NCI-H774 (cell line): ENCODE results near the gene XIRP1.

Source experiments
- DNase-seq: peaks from one replicate; lab custom pipeline; 2025; lab: John Stamatoyannopoulos, UW

XIRP1 gene

DNA sequence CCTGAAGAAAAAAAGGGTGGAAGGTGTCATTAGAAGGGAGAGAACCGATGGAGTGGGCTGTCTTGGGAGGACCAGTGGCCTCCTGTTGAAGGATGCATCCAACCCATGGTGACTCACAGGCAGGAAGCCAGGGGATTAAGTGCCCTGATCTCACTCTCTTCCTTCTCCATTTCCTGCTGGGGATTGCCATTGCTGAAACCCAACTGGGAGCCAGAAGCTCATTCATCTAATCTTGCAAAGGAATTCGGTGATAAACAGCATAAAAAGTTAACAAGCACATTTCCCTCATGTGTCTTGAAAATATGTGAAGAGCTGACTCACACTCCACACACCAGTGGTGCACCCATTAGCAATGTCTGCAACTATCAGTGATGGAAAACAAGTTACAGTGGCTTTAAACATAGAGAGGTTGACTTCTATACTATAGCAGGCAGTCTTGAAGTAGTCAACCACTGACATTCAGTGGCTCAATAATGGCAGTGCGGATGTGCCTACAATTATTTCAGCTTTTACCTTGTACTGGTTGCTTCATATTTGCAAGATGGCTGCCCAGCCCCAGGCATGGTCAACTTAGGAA is 26.2 kb downstream of the XIRP1 start:
- no peak for DNase-seq

DNA sequence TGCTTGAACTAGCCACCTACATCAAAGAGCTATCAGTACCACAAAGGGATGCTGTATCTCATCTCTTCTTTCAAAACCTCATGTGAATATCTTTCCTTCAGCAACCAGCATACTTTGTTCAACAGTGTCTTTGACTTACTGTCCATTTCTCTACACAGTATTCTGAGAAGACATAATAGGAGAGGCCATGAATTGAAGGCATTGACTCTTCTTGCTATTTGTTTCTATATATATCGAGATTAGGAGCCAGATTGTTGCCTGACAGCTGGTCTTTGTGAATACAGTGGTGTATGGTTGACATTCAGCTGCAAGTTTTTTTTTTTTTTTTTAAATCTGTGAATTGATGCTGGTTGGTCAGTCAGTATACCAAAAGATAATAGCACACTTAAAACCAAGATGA is 26.9 kb downstream of the XIRP1 start:
- DNase-seq = no peak

DNA sequence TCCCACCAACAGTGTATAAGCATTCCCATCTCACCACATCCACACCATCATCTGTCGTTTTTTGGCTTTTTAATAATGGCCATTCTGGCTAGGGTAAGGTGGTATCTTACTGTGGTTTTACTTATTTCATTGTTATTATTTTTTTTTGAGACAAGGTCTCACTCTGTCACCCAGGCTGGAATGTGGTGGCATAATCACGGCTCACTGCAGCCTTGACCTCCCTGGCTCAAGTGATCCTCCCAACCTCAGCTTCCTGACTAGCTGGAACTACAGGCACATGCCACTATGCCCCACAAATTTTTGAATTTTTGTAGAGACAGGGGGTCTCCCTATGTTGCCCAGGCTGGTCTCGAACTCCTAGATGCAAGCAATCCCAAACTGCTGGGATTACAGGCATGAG is 28.0 kb downstream of the XIRP1 start:
- DNase-seq = no peak

DNA sequence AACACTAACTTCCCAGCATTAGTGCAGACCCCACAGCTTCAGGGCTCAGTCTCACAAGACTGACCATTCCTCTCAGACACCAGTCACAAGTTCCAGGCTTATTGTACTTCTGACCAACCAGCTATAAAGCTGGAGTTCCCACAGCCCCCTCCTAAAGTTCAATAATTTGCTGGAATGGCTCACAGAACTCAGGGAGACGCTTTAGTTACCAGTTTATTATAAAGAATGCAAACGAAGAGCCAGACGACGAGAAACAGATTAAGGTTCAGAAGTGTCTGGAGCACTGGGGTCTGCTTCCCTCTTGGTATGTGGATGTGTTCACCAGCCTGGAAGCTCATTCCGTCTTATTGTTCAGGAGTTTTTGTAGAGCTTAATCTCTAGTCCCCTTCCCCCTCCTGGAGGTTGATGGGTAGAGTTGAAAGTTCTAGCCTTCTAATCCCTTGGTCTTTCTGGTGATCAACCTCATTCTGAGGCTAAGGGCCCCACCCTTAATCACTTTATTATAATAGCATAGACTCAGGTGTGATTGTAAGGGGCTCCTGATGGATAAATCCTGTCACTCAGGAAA is 34.2 kb downstream of the XIRP1 start:
- DNase-seq = no peak

DNA sequence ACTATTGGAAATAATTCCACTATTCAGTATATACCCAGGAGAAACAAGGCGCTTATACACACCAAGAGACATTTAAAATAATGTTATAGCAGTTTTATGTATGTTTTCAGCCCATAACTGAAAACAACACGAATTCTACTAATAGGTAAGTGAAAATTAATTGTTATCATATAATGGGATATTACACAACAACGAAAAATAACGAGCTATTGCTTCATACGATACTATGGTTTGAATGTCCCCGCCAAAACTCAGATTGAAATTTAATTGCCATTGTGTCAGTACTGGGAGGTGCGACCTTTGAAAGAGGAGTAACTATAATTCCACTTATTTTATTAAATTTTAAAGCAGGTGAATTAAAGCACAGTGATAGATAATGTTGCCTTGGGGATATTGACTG is 35.0 kb downstream of the XIRP1 start:
- DNase-seq = no peak

DNA sequence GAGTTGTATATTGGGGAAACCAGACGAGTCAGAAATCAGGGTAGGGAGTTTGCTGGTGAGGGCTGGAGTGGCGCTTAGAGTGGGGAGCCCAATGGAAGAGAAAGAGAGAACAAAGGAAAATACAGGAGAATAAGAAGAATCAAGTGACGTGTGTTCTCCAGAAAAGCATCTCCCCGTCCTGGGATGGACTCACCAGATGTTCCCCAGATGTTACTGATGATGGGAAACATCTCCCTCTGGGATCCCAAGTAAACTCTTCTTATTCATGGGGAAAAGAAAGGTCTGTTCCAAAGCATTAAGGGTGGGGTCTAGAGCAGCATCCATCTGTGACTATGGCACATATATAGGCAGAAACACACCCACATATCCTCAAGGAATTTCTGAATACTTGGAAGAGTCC is 36.0 kb downstream of the XIRP1 start:
- no peak for DNase-seq

DNA sequence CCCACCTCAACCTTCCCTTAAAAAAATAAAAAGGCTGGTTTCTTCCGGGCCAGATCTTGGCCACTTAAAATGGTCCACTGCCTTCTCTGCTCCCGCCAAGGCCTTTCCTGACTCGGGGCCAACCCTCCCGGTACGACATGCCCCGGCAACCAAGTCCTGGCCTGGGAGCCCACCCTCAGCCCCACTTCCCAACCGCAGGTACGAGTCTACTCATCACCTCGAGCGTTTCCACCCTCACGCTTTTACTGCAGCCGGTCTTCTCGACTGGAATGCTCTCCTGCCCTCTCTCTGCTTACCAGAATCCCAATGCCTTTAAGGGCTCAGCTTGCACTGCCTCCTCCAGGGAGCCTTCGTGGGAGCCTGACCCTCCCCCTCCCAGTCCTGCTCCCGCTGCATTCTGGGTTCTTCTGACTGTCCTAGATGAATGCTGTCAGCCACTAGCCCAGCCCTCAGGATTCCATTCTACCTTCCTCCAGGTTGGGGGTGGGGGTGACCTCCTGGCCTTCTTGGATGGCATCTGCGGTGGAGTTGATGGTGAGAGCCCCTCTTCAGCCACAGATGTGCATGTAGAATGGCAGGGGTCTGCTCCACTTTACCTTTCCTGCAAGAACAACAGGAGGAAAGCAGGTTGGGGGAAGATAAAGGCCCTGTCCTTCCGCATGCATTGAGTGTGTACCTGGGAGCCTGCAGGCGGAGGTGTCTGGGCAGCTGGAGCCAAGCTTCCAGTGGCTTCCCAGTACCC is 37.9 kb downstream of the XIRP1 start:
- DNase-seq = no peak

DNA sequence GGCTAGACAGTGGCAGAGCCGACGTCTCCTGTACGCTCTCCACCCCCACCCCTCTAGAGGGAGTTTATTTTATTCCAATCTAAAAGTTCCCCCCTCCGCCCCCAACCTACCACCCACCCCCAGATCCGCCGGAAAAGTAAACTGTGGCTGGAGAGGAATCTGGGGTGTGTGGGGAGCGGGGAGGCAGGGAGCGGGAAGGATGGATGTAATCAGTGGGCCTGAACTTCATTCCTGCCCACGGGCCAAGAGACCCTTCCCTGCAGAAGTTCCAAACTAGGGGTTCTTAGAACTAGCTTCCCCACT is 38.5 kb downstream of the XIRP1 start:
- no peak for DNase-seq

DNA sequence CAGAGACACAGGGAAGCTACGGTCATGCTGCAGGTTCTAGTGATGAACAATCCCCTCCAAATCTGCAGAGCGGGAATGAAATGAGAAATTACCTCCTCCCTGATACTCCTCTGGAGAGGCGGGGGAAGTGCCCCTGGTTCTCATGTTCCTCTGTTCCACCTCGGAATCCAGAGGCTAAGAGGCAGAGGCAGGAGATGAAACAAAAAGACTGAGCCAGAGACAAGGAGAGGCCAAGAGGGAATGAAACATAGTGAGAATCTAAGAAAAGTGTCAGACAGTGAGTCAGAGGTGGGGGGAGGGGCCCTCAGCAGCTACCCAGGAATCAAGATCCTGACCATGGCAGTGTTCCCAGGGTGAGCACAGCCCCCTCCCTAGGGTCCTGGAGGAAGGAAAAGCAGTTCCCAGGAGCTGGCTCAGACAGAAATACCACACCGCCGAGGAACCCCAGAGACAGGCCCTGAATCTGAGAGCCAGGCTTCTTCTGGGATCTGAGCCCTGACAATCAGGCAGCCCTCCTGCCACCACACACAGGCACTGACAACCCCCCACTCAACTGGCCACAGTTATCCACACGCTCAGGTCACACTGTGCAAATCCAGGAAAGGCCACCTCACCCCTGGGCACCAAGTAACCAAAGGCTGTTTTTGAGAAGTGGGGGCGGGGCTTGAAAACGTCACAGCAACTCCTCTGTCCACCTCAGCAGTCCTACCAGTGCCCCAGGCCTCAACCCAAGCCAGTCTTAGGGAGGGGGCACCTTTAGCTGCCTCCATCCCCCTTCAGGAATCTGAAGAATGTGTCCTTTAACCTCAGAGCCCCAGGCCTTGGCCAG is 41.4 kb downstream of the XIRP1 start:
- DNase-seq = no peak

DNA sequence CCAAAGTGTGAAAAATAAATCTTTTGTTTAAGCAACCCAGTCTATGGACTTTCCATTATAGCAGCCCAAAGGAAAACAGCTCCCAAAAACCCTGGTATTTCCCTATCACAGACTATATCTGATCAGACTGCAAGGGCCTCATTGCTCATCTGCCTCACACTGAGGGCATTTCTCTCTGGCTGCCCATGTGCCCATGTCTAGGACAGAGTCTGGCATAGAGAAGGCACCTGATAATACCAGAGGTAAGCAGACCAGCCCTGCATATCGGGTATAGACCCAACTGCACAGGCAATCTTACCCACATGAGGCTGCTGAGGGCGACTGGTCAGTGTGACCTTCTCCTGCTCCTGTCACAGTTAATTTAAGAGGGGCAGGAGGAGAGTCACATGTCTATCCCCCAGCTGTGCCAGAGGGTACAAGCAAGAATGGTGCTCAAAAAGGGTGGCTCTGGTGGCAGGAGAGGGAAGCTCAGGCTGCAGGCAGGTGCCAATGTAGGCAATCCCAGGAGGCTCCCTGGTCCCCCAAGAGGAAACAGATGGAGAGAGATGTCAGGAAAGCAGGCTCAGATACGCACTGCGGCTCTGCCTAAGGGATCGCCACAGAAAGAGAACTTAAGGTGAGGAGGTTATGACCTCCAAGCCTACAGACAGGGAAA is 42.1 kb downstream of the XIRP1 start:
- DNase-seq = no peak

DNA sequence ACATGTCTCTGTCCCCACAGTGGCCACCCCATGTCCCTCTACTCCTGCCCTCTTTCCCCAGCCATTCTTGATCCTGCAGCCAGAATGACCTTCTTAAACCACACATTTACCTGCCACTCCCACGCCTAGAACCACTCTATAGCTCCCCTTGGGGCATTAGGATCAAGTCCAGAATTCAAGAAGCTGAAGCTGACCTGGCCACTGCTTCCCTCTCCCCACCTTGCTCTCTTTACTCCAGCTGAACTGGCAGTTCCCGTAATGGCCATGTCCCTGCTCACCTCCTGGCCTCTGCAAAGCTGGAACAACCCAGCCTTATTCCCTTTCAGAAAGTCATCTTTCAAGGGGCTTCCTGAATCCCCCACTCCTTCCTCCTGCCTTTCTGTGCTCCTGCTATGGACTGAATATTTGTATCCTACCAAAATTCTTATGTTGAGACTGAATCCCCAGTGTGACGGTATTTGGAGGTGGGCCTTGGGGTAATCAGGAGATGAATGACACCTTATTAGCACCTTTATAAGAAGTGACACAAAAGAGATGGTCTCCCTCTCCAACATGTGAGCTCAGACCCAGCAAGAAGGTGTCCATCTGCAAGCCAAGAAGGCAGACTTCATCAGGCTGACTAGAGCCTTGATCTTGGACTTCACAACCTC is 42.8 kb downstream of the XIRP1 start:
- DNase-seq = no peak

DNA sequence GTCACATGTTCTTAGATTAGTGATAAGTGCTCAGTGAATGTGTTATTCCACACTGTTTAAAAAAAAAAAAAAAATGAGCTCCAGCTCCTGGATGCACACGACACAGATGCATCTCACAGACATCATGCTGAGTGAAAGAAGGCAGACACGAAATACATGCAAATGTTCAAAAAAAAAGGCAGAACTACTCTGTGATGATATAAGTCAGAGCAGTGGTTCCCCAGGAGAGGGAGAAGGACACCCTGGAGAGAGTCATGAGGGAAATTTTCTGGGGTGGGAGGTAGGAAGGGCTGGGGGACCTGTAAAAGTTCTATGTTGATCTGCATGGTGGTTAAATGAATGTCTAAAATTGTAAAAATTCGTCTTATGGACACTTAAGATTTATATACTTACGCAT is 43.3 kb downstream of the XIRP1 start:
- no peak for DNase-seq

DNA sequence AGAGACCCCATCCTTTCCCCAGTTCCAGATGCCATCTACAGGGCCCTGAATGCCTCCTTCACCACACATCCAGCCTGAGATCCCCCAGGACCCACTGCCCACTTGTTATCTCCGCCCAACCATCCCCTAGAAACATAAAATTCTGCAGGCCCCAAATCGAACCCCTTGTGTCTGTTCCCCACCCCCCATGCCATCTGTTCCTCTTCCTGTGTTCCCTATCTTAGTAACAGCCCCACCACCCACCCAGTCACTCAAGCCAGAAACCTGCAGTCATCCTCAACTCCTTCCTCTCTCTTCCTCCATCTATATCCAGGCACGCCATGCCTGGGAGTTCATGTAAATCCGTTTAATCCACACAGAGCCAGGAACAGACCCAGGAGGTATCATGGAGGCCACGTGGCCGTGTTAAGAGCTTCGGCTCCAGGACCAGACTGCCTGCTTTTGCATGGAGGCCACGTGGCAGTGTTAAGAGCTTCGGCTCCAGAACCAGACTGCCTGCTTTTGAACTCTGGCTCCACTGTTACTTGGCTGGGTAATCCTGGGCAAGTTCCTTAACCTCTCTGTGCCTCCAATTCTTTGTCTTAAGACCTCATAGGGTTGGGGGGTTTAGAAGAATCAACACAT is 43.8 kb downstream of the XIRP1 start:
- no peak for DNase-seq

DNA sequence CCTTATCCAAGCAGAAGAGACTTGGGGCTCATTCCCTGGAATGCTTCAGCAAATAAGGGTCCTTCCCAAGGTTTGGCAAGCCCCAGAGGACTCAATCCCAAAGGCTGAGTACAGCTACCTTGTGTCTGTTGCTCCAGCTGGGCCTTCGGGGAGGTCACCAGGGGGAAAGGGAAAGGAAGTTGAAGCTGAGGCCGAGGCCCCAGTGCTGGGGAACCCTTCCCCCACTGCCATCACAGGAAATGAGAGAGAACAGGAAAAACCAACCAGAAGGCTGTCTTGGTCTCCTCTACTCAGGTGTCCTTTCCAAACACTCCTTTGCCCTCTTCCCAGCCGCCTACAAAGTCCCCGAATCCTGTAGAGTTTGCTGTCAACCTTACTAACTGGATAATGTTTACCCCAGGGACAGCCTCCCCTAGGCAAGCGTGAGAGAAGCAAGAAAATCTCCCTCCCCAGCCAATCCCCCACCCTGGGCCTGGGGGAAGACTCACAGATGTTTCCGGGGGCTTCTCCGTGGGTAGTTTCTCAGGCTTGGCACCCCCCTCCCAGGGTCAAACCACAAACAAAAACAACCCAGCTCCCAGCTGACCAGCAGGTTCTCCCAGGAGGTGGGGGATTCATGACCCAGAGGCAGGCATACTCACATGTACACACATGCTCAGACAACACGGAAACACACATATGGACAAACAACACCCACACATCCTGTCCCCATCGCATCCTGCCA is 44.5 kb downstream of the XIRP1 start:
- DNase-seq = no peak

DNA sequence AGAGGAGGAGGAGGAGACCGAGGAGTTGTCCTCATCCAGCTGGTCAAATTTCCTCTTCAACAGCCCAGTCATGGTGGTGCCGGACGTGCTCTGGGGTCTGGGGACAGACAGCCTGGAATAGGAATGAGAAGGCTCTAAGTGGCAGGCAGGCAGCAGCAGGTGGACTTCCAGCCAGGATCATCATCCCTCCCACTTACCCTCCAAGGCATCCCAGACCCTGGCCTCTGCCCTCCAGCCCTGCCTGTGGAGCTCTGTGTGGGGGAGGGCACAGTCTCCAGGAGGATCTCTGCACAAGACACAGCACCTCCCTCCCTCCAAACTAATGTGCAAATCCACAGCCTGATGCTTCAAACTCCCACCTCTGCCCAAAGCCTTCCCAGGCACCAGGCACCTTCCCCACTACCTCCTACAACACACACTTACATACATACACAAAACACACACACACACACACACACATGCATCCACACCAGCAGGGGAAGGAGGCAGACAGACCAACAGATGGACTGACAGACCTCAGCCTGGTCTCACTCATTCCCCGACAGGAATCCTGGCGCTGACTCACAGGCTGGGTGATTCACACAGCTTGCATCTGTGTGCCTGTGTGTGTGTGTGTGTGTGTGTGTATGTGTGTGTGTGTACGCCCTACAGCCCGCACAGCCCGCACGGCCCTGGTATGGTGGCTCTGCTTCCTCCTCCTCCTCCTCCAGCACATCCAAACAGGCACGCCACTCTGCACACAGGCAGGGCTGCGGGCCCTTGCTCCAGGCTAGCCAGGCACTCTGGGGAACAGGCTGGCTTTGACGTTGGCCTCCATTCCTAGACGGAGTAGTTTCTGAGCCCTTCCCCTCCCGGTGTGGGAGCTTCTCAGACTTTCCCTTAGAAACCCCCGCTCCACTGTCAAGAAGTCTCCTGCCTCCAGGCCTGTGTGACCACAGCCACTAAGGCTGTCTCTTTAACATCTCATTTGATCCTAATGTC is 45.5 kb downstream of the XIRP1 start:
- no peak for DNase-seq

DNA sequence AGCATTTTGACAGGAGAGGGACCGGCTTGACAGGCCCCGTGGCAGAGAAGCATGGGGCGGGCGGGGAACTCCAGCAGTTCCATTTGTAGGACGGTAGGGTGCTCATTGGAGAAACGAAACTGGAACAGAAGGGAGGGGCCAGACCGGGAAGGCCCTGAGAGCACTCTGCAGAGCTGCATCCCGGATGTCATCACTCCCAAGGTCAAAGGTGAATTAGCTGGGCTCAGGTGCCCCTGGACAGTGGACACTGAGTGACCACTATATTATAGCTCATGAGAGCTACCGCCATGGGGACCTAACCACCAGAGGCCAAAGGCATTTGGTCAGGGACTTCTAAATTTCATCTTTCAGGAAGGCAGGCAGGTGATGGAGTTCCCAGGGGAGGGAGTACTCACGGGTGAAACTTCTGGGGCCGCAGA is 46.3 kb downstream of the XIRP1 start:
- DNase-seq = no peak

DNA sequence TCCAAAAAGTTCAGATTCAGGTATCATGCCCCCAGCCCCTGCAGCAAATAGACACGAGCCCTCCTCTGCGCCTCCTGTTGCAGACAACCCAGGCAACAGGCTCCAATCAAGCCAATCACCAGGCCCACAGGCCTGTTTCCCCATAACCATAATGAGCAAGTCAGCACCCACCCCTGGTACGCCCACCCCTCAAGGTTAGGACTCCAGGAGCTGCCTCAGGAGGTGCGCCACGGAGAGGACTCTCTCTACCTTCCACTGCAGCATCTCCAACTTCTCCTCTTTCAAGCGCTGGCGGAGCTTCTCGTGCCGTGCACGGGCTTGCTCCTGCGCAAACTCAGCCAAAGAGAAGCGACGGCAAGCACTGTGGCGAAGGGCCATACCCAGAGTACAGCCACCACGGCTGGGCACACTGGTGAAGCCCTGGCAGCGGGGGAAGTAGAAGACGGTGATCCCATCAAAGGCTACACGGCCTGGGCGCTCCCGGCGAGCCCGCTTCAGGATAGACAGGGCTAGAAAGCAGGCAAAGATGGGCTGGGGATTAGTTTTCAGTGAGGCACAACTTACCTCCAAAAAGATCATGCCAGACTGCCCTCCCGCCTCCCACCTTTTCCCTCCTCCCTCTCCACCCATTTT is 47.5 kb downstream of the XIRP1 start:
- no peak for DNase-seq

DNA sequence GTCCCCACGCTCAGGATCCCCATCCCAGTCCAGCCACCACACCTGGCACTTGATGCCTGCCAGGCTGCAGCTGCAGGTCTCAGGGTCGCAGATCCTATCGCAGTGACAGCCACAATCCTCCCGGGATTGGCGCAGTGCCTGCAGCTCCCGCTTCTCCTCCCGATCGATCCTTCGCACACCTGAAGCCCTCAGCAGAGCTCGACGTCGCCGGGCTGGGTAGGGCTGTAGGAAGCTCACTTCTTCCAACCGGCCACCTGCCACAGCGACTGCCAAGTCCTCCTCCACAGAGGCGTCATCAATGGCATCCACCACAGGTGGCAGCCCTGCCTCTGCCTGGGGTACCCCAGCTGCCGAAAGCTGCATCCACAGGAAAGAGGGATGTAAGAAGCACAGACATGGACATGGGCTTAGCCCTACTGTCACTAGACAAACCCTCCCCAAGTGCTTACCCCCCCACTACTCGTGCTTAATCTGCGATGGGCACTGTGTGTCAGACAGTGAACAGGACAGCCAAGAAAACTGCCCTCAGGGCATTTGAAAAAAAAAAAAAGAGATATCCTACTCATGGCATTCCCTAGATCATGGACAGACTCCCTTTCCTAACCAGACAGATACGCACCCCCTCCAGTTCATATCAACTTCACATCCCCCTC is 48.2 kb downstream of the XIRP1 start:
- no peak for DNase-seq
